ENCODE measurements around the gene PEF1.
A peak's percentile ranks its signal among the peaks of the same experiment; 100 is the strongest.

The PEF1 gene

DNA sequence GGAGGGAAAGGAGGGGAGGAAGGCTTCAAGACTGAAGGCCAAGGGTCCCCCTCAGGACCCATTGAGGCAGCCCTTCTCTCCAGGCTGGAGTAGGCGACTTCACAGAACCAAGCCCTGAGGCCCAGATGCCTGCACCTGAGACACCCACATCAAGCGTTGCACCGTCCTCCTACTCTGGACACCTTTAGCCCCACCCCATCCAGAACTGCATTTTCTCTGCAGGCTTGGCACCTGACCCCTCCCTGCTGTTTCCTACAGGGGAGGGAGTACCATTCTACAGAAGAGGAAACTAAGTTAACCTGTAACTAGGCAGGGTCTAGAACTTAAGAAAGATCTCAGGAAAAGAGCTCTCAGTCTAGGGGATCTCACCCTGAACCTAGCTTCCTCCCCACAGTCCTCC, 12.0 kb downstream of the PEF1 start:
- H3K4me3 ChIP-seq (ENCODE audit: control insufficient read depth, low read depth, low read length) = no peak overlapping the region
- TF ChIP-seq, protein P1, sequence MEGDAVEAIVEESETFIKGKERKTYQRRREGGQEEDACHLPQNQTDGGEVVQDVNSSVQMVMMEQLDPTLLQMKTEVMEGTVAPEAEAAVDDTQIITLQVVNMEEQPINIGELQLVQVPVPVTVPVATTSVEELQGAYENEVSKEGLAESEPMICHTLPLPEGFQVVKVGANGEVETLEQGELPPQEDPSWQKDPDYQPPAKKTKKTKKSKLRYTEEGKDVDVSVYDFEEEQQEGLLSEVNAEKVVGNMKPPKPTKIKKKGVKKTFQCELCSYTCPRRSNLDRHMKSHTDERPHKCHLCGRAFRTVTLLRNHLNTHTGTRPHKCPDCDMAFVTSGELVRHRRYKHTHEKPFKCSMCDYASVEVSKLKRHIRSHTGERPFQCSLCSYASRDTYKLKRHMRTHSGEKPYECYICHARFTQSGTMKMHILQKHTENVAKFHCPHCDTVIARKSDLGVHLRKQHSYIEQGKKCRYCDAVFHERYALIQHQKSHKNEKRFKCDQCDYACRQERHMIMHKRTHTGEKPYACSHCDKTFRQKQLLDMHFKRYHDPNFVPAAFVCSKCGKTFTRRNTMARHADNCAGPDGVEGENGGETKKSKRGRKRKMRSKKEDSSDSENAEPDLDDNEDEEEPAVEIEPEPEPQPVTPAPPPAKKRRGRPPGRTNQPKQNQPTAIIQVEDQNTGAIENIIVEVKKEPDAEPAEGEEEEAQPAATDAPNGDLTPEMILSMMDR (conservative IDR thresholded peaks at IDR 0.05; ENCODE audit: control insufficient read depth, insufficient read depth, low read depth, low read length) = no peak
- no peak for DNase-seq (ENCODE audit: low read depth)

DNA sequence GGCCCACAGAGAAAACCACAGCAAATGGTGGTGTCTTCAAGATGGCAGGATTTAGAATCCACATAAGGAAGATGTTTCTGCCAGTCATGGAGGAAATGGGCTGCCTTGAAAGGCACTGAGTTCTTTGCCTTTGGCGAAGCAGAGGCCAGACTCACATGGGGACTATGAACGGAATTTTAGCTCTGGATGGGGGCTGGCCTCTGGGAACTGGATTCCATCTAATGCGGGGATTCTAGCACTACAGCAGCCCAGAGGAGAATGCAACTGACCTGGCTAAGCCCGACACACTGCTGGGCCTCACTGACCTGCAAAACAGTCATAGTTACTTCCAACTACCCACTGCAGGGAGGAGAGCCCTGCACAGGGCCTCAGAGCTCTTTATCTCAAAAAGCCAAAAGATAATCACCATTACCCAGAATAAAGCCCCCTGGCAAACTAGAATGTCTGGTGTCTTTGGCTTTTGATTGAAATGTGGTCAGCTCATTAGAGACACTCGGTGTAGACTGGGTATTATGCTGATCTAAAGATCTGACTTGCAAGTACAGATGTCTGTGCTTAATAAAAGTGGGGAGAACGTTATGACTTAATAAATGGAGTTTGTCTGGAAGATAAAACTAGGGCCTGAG, 15.6 kb downstream of the PEF1 start:
- no peak overlapping the region for H3K4me3 ChIP-seq (ENCODE audit: control insufficient read depth, low read depth, low read length)
- TF ChIP-seq, protein P1 (conservative IDR thresholded peaks at IDR 0.05; ENCODE audit: control insufficient read depth, insufficient read depth, low read depth, low read length) = no peak
- no peak for DNase-seq (ENCODE audit: low read depth)

DNA sequence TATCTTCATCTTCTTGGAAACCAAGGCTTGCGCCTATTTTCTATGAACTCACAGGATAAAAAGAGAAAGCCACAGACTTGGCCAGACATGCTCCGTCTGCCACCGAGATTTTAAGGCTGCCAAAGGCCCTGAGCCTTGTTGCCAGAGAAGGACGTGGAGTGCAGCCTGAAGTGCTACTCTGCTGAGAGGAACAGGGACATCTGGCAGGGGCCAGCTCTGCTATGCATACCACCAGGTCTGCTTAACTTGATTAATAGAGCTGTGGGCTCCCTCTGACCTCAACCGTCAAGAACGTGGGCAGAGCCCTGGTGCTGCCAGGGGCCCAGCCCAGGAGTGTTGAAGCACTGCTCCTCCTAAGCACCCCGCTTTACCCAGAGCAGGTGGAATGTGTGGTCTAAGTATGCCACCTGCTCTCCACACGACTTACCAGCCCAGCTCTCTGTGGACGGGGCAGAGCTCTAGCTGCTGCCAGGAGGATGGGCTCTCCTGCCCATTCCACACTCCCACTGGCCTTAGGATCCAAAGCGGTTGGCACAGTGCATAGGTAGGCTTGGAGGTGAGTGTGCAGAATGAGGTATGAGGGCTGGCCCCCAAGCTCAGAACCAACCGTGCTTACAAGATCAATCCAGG, 16.6 kb downstream of the PEF1 start:
- H3K4me3 ChIP-seq (ENCODE audit: control insufficient read depth, low read depth, low read length) = no peak overlapping the region
- DNase-seq (ENCODE audit: low read depth) = no peak
- TF ChIP-seq, protein P1 (conservative IDR thresholded peaks at IDR 0.05; ENCODE audit: control insufficient read depth, insufficient read depth, low read depth, low read length) = no peak

DNA sequence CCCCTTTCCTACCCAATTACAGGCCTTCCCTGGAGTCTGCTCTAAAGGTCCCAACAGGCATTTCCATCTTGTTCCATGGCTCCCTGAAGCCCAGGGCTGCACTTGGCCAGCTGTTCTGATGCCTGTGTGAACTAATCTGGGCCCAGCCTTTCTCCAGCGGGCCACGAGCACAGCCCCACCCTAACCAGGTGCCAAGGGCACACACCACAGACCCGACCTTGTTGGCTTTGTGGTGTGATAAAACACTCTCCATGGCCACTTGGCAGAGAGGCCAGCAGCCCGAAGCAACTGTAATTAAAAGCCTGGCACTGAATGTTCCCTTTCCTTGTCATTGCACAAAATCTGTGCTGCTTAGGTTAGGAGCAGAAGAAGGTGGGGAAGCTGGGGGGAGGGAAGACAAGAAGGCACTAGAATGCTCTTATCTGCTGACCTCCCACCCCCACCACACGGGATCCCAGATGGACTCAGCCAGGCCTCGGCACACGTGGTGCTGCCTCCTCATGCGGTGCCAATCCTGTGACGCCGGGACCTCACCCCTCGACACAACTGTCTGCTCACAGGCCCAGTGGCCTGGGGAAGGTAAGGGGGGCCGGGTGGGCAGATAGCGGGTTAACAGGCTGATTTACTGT, 17.3 kb downstream of the PEF1 start:
- DNase-seq (ENCODE audit: low read depth) = no peak
- H3K4me3 ChIP-seq (ENCODE audit: control insufficient read depth, low read depth, low read length) = no peak overlapping the region

DNA sequence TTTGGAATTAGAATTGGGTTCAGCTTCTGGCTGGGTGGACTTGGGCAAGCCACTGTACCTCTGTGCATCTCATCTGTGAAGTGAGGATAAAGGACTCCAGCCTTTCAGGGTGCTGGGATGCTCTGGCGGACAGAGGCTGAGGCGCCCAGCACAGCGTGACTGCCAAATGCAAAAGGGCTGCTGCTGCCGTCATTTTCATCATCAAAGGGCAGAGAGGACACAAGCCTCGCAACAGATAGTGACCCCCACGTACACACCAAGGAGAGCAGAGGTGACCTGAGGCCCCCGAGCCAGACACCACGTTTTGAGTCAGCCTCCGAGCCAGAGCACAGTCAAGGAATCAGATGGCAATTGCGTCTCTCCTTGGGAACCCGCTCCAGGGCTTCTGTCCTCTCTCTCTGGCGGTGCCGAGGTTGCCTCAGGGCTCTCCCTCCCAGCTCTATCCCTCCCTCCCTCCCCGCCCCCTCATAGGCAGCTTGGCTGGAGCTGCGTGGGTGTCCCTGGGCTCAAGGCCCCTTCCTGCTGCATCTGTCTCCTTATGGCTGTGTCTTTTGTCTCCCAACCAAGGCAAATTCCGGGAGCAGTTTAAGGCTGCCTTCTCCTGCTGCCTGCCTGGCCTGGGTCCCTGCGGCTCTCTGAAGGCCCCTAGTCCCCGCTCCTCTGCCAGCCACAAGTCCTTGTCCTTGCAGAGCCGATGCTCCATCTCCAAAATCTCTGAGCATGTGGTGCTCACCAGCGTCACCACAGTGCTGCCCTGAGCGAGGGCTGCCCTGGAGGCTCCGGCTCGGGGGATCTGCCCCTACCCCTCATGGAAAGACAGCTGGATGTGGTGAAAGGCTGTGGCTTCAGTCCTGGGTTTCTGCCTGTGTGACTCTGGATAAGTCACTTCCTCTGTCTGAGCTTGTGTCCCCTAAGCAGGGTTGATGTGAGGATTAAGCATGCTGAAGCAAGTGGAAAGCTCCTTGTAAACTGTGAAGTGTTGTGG, 18.2 kb downstream of the PEF1 start:
- DNase-seq (ENCODE audit: low read depth) = peak; percentile 67
- no peak overlapping the region for H3K4me3 ChIP-seq (ENCODE audit: control insufficient read depth, low read depth, low read length)
- TF ChIP-seq, protein P1 (conservative IDR thresholded peaks at IDR 0.05; ENCODE audit: control insufficient read depth, insufficient read depth, low read depth, low read length) = no peak

More for the DNA sequence above, 17.3 kb downstream of the PEF1 start:
- TF ChIP-seq, protein P1 (conservative IDR thresholded peaks at IDR 0.05; ENCODE audit: control insufficient read depth, insufficient read depth, low read depth, low read length) = no peak

DNA sequence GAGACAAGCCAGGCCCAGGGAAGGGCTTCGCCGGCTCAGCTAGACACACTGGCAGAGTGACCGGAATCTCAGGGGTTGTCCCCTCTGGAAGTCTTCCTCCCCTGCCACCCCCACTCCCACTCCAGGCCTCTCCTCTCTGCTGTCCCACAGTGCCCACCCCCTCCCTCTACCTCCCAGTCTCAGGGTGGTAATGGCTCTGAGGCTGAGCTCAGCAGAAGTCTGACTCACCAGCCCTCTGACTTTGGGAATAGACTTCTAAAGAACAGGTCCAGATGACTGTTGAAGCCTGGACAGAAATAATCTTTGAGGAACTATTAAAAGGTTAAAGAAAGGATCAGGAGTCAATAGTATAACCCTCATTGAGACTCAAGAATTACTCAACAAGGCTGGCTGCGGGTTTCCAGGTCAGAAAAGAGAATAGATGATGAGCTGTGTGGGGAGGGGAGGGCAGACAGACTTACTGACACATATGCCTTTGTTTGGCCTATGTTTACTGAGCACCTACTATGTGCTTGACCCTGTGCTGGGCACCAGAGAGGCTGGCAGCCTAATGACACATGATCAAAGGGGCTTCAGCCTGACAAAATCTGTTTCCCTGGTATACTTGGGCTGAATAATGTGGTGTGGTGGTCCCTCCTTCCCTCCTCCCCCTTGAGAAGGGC, 19.0 kb downstream of the PEF1 start:
- TF ChIP-seq, protein P1 (conservative IDR thresholded peaks at IDR 0.05; ENCODE audit: control insufficient read depth, insufficient read depth, low read depth, low read length) = no peak
- DNase-seq (ENCODE audit: low read depth) = peak; percentile 86
- H3K4me3 ChIP-seq (ENCODE audit: control insufficient read depth, low read depth, low read length) = no peak overlapping the region
